Ascending aorta (tissue), 2 donors: ENCODE measurements around the gene TRHDE. TPM values are rescaled to one million over a fixed set of nuclear protein-coding genes. Genes with fewer than 3 reads are reported as not detected.
A peak's percentile ranks its signal among the peaks of the same experiment; 100 is the strongest.

Source experiments
- DNase-seq, 2 donors: peaks; one replicate each; pipeline ENCODE4 v3.0.0-alpha.2; 2019; ENCODE audit warnings: low spot score in 2 of 2
- H3K27ac ChIP-seq, 2 donors: fragments of 200-600 bp; sonication (generic); one replicate each; pipeline ENCODE4 v1.5.1; 2016 to 2017; ENCODE audit warnings: mild to moderate bottlenecking in 1 of 2
- H3K27me3 ChIP-seq: fragments of 200-600 bp; sonication (generic); one replicate; pipeline ENCODE4 v1.5.1; 2017
- H3K36me3 ChIP-seq, 2 donors: fragments of 200-600 bp; sonication (generic); one replicate each; pipeline ENCODE4 v1.5.1; 2016
- H3K4me1 ChIP-seq, 2 donors: fragments of 200-600 bp; sonication (generic); one replicate each; pipeline ENCODE4 v1.5.1; 2016 to 2017; ENCODE audit warnings: mild to moderate bottlenecking in 1 of 2
- H3K4me3 ChIP-seq, 2 donors: fragments of 200-600 bp; sonication (generic); one replicate each; pipeline ENCODE4 v1.5.1; 2016 to 2017; ENCODE audit warnings: mild to moderate bottlenecking in 1 of 2
- H3K9me3 ChIP-seq, 2 donors: fragments of 200-600 bp; sonication (generic); one replicate each; pipeline ENCODE4 v1.5.1; 2016
- intact Hi-C: fragments of 100-400 bp; cut with DNase I; formaldehyde crosslinking; loops from one replicate; pipeline ENCODE4 v1.15.1; 2023
- total RNA-seq: library from RNA; depleted of rRNA; stranded (reverse); fragments of >200 nt; gene quantifications from one replicate; pipeline ENCODE4 v1.1.0, GENCODE V29; 2016
- TF ChIP-seq, protein P1 (sequence below), 3 experiments: fragments of 200-600 bp in 2 of 3; fragments of 450-650 bp in 1 of 3; sonication (generic) in 2 of 3; IDR thresholded peaks; one replicate each; pipeline ENCODE4 v1.5.1; 2016 to 2019; ENCODE audit warnings: antibody characterized with exemption in 3 of 3, mild to moderate bottlenecking in 1 of 3, moderate library complexity in 1 of 3

Gene TRHDE
- total RNA-seq, 1 donor from 2014 or later, result 34.0 TPM

DNA sequence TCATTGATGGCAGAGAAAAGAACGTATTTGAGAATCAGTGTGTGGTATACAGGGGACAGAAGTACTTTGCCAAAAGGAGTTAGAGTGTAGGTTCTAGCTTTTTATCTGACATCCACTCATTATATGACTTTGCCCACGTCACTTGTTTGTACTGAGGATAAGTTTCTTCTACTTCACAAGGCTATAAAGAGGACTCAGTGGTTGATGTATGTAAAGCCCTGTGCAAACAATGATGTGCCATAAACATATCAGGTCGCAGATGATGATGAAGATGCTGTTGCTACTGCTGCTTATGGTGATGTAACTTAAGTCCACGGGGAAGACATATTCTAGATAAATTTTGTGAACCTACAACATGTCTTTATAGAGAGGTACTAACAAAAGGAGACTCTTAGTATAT lies 66.3 kb downstream of the TRHDE start:
- Histone ChIP-seq H3K9me3 (no peaks in the 10 kb centered on the region), H3K27me3 (no peaks in the 10 kb centered on the region), H3K36me3 (no peaks in the 10 kb centered on the region), H3K4me3 (no peak overlapping the region), H3K4me1 (no peaks in the 10 kb centered on the region), H3K27ac (no peak overlapping the region)
- intact Hi-C loops, result no loop called here
- TF ChIP-seq, protein P1, sequence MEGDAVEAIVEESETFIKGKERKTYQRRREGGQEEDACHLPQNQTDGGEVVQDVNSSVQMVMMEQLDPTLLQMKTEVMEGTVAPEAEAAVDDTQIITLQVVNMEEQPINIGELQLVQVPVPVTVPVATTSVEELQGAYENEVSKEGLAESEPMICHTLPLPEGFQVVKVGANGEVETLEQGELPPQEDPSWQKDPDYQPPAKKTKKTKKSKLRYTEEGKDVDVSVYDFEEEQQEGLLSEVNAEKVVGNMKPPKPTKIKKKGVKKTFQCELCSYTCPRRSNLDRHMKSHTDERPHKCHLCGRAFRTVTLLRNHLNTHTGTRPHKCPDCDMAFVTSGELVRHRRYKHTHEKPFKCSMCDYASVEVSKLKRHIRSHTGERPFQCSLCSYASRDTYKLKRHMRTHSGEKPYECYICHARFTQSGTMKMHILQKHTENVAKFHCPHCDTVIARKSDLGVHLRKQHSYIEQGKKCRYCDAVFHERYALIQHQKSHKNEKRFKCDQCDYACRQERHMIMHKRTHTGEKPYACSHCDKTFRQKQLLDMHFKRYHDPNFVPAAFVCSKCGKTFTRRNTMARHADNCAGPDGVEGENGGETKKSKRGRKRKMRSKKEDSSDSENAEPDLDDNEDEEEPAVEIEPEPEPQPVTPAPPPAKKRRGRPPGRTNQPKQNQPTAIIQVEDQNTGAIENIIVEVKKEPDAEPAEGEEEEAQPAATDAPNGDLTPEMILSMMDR (IDR thresholded peaks at IDR 0.05), result no peak
- DNase-seq, result no peak

DNA sequence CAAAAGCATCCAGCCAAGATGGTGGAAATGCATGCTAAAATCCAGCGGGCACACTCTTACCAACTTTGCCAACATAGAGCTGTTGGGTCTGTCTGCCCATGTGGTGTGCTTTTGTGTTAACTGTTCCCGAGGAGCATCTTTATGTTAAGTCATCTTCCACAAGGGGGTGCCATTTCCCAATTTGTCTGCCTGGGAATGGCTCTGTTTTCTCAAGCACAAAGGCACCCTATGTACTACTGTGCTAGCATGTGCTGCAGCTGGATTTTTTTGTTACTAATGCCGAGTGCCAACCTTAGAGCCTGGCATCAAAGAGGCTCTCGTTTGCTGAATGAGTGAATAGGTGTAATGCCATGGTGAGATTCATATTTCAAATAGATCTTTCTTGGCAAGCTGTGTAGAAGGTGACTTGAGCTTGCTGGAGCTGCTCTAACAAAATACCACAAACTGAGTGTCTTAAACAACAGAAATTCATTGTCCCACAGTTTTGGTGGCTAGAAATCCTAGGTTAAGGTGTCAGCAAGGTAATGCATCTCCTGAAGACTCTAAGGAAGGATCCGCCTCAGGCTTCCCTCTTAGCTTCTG lies 74.3 kb downstream of the TRHDE start:
- TF ChIP-seq, protein P1 (IDR thresholded peaks at IDR 0.05), result peak in 1 of 3 experiments; percentile 28
- Histone ChIP-seq H3K4me3 (no peak overlapping the region), H3K27me3 (no peaks in the 10 kb centered on the region), H3K4me1 (no peaks in the 10 kb centered on the region), H3K36me3 (no peaks in the 10 kb centered on the region), H3K27ac (no peak overlapping the region), H3K9me3 (no peaks in the 10 kb centered on the region)
- intact Hi-C loops, result no loop called here
- no peak for DNase-seq

DNA sequence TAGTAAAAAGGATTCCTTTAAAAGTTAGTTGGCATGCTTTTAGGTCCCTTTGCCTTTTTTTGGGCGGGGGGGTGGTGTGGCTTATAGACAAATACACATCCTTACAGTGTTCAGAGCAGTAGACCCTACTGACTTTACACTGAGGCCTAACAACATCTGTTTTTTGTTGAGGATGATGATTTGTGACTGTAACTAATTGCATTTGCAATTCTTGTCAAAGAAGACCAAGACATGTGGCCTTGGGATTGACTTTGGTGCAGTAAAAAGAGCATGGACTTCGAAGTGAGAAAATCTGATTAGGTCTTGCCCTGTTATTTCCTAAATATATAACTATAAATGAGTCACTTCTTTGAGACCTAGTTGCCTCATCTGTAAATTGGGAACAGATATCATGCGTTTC lies 77.3 kb downstream of the TRHDE start:
- Histone ChIP-seq H3K4me3 (no peak overlapping the region), H3K9me3 (no peaks in the 10 kb centered on the region), H3K27me3 (no peaks in the 10 kb centered on the region), H3K27ac (no peak overlapping the region), H3K36me3 (no peaks in the 10 kb centered on the region), H3K4me1 (no peaks in the 10 kb centered on the region)
- TF ChIP-seq, protein P1 (IDR thresholded peaks at IDR 0.05), result no peak
- DNase-seq, result no peak
- intact Hi-C loops, result no loop called here

DNA sequence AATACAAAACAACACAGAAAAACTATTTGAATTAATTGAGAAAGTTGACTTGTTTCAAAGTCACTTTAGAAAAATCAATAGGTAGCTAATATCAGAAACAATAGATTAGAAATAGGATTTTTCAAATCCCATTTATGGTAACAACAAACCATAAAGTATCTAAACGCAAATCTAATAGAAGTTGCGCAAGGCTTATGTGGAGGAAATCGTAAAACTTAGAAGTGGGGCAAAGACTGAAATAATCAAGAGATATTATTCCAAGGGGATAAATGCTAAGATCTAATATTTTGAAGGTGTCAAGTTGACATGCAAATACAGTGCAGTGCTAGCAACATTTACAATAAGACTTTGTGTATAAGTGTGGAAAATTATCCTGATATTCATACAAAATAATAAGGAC lies 87.2 kb downstream of the TRHDE start:
- TF ChIP-seq, protein P1 (IDR thresholded peaks at IDR 0.05), result no peak
- H3K9me3 ChIP-seq, result no peaks in the 10 kb centered on the region
- no peak overlapping the region for H3K27ac ChIP-seq
- no peak for DNase-seq
- no peaks in the 10 kb centered on the region for H3K4me1 ChIP-seq
- H3K4me3 ChIP-seq, result no peak overlapping the region
- H3K27me3 ChIP-seq, result no peaks in the 10 kb centered on the region
- intact Hi-C loops, result no loop called here
- no peaks in the 10 kb centered on the region for H3K36me3 ChIP-seq

DNA sequence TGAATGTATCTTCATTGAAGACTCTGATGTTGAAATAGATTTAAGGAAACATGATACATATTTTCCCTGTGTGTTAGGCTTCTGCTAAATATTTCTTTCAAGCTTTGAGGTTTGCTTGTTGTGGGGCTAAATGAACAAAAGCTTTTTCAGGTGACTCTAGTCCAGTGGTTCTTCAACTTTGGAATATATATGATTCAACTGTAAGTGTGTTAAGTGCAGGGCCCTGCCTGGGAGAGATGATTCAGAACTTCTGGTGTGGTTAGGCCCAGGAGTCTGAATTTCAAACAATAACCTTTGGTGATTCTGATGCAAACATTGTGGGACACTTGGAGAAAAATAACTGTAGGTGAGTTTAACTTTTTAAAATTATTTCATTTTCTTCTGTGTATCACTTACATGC lies 93.0 kb downstream of the TRHDE start:
- intact Hi-C loops, result no loop called here
- H3K9me3 ChIP-seq, result no peaks in the 10 kb centered on the region
- H3K4me1 ChIP-seq, result no peaks in the 10 kb centered on the region
- H3K36me3 ChIP-seq, result no peaks in the 10 kb centered on the region
- no peak overlapping the region for H3K27ac ChIP-seq
- no peak overlapping the region for H3K4me3 ChIP-seq
- TF ChIP-seq, protein P1 (IDR thresholded peaks at IDR 0.05), result no peak
- DNase-seq, result no peak
- H3K27me3 ChIP-seq, result no peaks in the 10 kb centered on the region

DNA sequence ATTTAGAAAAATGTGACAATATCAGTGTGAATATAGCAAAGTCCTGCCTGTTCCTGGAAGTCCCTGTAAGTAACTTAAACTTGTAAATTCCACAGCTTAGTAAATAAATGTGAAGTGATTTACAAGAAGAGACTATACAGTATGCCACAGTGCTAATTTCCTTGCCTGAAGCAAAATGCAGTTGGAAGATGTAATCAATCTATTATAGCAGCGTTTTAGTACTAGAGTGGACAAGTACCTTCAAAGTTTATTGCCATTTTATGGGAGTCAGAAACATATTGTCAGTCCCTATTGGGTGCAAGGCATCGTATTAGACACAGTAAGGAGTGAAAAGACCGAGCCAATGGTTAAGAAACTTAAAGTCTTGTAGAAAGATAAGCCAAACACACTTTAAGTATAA lies 94.1 kb downstream of the TRHDE start:
- Histone ChIP-seq H3K4me3 (no peak overlapping the region), H3K9me3 (no peaks in the 10 kb centered on the region), H3K27me3 (no peaks in the 10 kb centered on the region), H3K27ac (no peak overlapping the region), H3K36me3 (no peaks in the 10 kb centered on the region), H3K4me1 (no peaks in the 10 kb centered on the region)
- TF ChIP-seq, protein P1 (IDR thresholded peaks at IDR 0.05), result no peak
- intact Hi-C loops, result no loop called here
- no peak for DNase-seq
